Panc1 (cell line): ENCODE measurements around the gene RFC1. TPM values are rescaled to one million over a fixed set of nuclear protein-coding genes. Genes with fewer than 3 reads are reported as not detected.

ENCODE experiments used
- ATAC-seq: fragments of 200-7000 bp; cut with Tn5 transposase; 2 replicates; pipeline ENCODE4 v1.9.1; 2020; ENCODE audit warnings: mild to moderate bottlenecking, moderate library complexity
- BruUV-seq: library from RNA; stranded (reverse); fragments of 400-500 nt; replicated peaks from 2 replicates; lab custom pipeline; 2021; lab: Mats Ljungman, UMichigan
- CTCF ChIA-PET: fragments of 300-600 bp; sonication (Branson Sonifier 250); formaldehyde crosslinking; loops from one replicate; lab custom pipeline; 2022; ENCODE audit warnings: antibody characterized with exemption; lab: Charles Lee
- POLR2A ChIA-PET: fragments of 300-600 bp; sonication (Branson Sonifier 250); formaldehyde crosslinking; loops from one replicate; lab custom pipeline; 2022; ENCODE audit warnings: antibody characterized with exemption; lab: Charles Lee
- DNase-seq: peaks from one replicate; pipeline ENCODE4 v3.0.0-alpha.2; 2010; ENCODE audit warnings: low read depth, low spot score
- H3K27ac ChIP-seq: 2 replicates; pipeline ENCODE4 v1.5.1; 2011; ENCODE audit warnings: mild to moderate bottlenecking, low read length, inconsistent platforms
- H3K27me3 ChIP-seq: fragments of 200-500 bp; sonication (Bioruptor generic); 2 replicates; pipeline ENCODE4 v1.6.0; 2014; ENCODE audit warnings: low read length, inconsistent platforms; ENCODE audit not compliant: control insufficient read depth, insufficient read depth
- H3K36me3 ChIP-seq: fragments of 200-500 bp; sonication (Bioruptor generic); 2 replicates; pipeline ENCODE4 v1.5.1; 2014; ENCODE audit warnings: inconsistent platforms, mild to moderate bottlenecking, low read length, moderate library complexity; ENCODE audit not compliant: control insufficient read depth, insufficient read depth
- H3K4me1 ChIP-seq: 2 replicates; pipeline ENCODE4 v1.5.1; 2011; ENCODE audit warnings: inconsistent platforms, mild to moderate bottlenecking, low read length, moderate library complexity; ENCODE audit not compliant: control insufficient read depth, insufficient read depth
- H3K4me3 ChIP-seq, 2 experiments: 2 replicates each; pipeline ENCODE4 v1.5.1; 2011 to 2012; ENCODE audit warnings: low read depth in 2 of 2, low read length in 2 of 2, mild to moderate bottlenecking in 2 of 2, inconsistent platforms in 1 of 2, moderate library complexity in 1 of 2
- H3K9me3 ChIP-seq: fragments of 200-500 bp; sonication (Bioruptor generic); 2 replicates; pipeline ENCODE4 v1.5.1; 2014; ENCODE audit warnings: low read depth, mild to moderate bottlenecking, inconsistent platforms, low read length, moderate library complexity; ENCODE audit not compliant: control insufficient read depth, insufficient read depth
- CTCF ChIP-seq: fragments of 450-650 bp; IDR thresholded peaks from 2 replicates; pipeline ENCODE4 v1.5.1; 2017; ENCODE audit warnings: mild to moderate bottlenecking
- POLR2AphosphoS5 ChIP-seq: IDR thresholded peaks from 2 replicates; pipeline ENCODE4 v1.6.1; 2012; ENCODE audit warnings: mild to moderate bottlenecking, low read depth, low read length, moderate library complexity
- REST ChIP-seq, 2 experiments: IDR thresholded peaks; 2 replicates each; pipeline ENCODE4 v1.6.1; 2011 to 2012; ENCODE audit warnings: low read depth in 2 of 2, control low read depth in 1 of 2, low read length in 1 of 2, mild to moderate bottlenecking in 1 of 2, moderate library complexity in 1 of 2; ENCODE audit not compliant: insufficient read depth in 1 of 2
- SIN3A ChIP-seq: IDR thresholded peaks from 2 replicates; pipeline ENCODE4 v1.6.1; 2012; ENCODE audit warnings: low read depth, mild to moderate bottlenecking, low read length, moderate library complexity, borderline replicate concordance; ENCODE audit not compliant: insufficient read depth
- TCF7L2 ChIP-seq: IDR thresholded peaks from 2 replicates; pipeline ENCODE4 v1.6.1; 2011; ENCODE audit warnings: mild to moderate bottlenecking, low read depth, low read length, inconsistent platforms
- in situ Hi-C: cut with HindIII; loops from 2 replicates; pipeline ENCODE4 v1.10.0; 2016; ENCODE audit warnings: low sequenced_read_pairs, low pct_unique_long_range_greater_than_20kb
- intact Hi-C: fragments of 100-400 bp; cut with micrococcal nuclease; formaldehyde crosslinking; loops from one replicate; pipeline ENCODE4 v1.10.0; 2022; ENCODE audit not compliant: unreplicated experiment
- total RNA-seq: library from RNA; stranded (reverse); gene quantifications from one replicate; pipeline ENCODE4 v1.2.1, GENCODE V29; 2021; ENCODE audit not compliant: unreplicated experiment

Gene RFC1
- total RNA-seq, 1 experiment from 2014 or later: 34.4 TPM

GRCh38 chr4:39369301-39369700 lies 3.1 kb upstream of the RFC1 start:
- Histone ChIP-seq H3K36me3 (peaks cover 4% of the 10 kb centered on the region; the same call in 1 of the 2 replicates), H3K9me3 (no peaks in the 10 kb centered on the region), H3K4me3 (no peak overlapping the region), H3K4me1 (peaks cover 8% of the 10 kb centered on the region; the same call in 1 of the 2 replicates), H3K27ac (no peak overlapping the region), H3K27me3 (no peaks in the 10 kb centered on the region)
- BruUV-seq: no TSS peak
- ChIA-PET CTCF (no interaction called here), POLR2A (no interaction called here)
- intact Hi-C loops (no loop called here), in situ Hi-C loops (no loop called here)
- no peak for DNase-seq
- TF ChIP-seq CTCF: no peak
- TF ChIP-seq TCF7L2: no peak
- no peak for TF ChIP-seq POLR2AphosphoS5
- TF ChIP-seq SIN3A: no peak
- no peak for TF ChIP-seq REST (IDR thresholded peaks at IDR 0.05; ENCODE audit: insufficient read depth in 1 of 2, low read depth in 2 of 2, low read length in 1 of 2)
- no peak for ATAC-seq

- intact Hi-C loops: no loop called here
Measured at GRCh38 chr4:39367166-39367565, 1.0 kb upstream of the RFC1 start.

More at GRCh38 chr4:39367166-39367565, 1.0 kb upstream of the RFC1 start:
- DNase-seq (no peak), ATAC-seq (no peak)
- BruUV-seq: no TSS peak
- POLR2A ChIA-PET: no interaction called here
- in situ Hi-C loops: no loop called here
- H3K36me3 ChIP-seq: peaks cover 4% of the 10 kb centered on the region; the same call in 1 of the 2 replicates
- TF ChIP-seq CTCF: no peak
- no peak for TF ChIP-seq REST (IDR thresholded peaks at IDR 0.05; ENCODE audit: insufficient read depth in 1 of 2, low read depth in 2 of 2, low read length in 1 of 2)
- no peak for TF ChIP-seq SIN3A
- TF ChIP-seq TCF7L2: no peak
- TF ChIP-seq POLR2AphosphoS5: no peak
- H3K4me3 ChIP-seq: no peak overlapping the region
- CTCF ChIA-PET: no interaction called here
- no peak overlapping the region for H3K27ac ChIP-seq
- no peaks in the 10 kb centered on the region for H3K27me3 ChIP-seq
- H3K9me3 ChIP-seq: no peaks in the 10 kb centered on the region
- H3K4me1 ChIP-seq: peaks cover 14% of the 10 kb centered on the region; the same call in 1 of the 2 replicates
